HepG2 (cell line): ENCODE results near the gene C9orf85. TPM values are rescaled to one million over a fixed set of nuclear protein-coding genes. Genes with fewer than 3 reads are reported as not detected.

Experiments used
- AHR ChIP-seq: IDR thresholded peaks from 2 replicates; pipeline ENCODE4 v1.6.1; 2018; ENCODE audit warnings: missing genetic modification reagents, missing compliant biosample characterization
- ATRX ChIP-seq: sonication (generic); formaldehyde crosslinking; IDR thresholded peaks from 2 replicates; pipeline ENCODE4 v1.4.0; 2020; ENCODE audit warnings: missing genetic modification reagents, borderline replicate concordance
- CBX5 ChIP-seq: sonication (generic); formaldehyde crosslinking; IDR thresholded peaks from 2 replicates; pipeline ENCODE4 v1.4.0; 2020; ENCODE audit warnings: missing genetic modification reagents, borderline replicate concordance
- FOXK2 ChIP-seq: fragments of 450-650 bp; IDR thresholded peaks from 2 replicates; pipeline ENCODE4 v1.6.1; 2016
- GABPB1 ChIP-seq: IDR thresholded peaks from 2 replicates; pipeline ENCODE4 v1.6.1; 2016; ENCODE audit warnings: mild to moderate bottlenecking, missing genetic modification reagents, moderate library complexity, missing compliant biosample characterization
- HIVEP1 ChIP-seq: sonication (generic); formaldehyde crosslinking; IDR thresholded peaks from 2 replicates; pipeline ENCODE4 v1.4.0; 2020; ENCODE audit warnings: mild to moderate bottlenecking, missing genetic modification reagents
- KDM6A ChIP-seq: IDR thresholded peaks from 2 replicates; pipeline ENCODE4 v1.6.1; 2016; ENCODE audit warnings: low read depth
- MIXL1 ChIP-seq: IDR thresholded peaks from 2 replicates; pipeline ENCODE4 v1.6.1; 2016
- PITX1 ChIP-seq: sonication (generic); formaldehyde crosslinking; IDR thresholded peaks from 2 replicates; pipeline ENCODE4 v1.5.1; 2020; ENCODE audit warnings: mild to moderate bottlenecking, missing genetic modification reagents
- RAD51 ChIP-seq: fragments of 450-650 bp; IDR thresholded peaks from 2 replicates; pipeline ENCODE4 v1.6.1; 2016; ENCODE audit warnings: borderline replicate concordance
- SIX4 ChIP-seq: sonication (generic); formaldehyde crosslinking; IDR thresholded peaks from 2 replicates; pipeline ENCODE4 v1.4.0; 2020; ENCODE audit warnings: missing genetic modification reagents
- SRSF9 ChIP-seq: fragments of 200-400 bp; formaldehyde crosslinking; IDR thresholded peaks from 2 replicates; pipeline ENCODE4 v1.6.1; 2018; ENCODE audit warnings: borderline replicate concordance, mild to moderate bottlenecking, low read depth, low read length; ENCODE audit not compliant: insufficient read depth, poor library complexity, severe bottlenecking
- ZNF383 ChIP-seq: sonication (generic); formaldehyde crosslinking; IDR thresholded peaks from 2 replicates; pipeline ENCODE4 v1.4.0; 2020; ENCODE audit warnings: missing genetic modification reagents, mild to moderate bottlenecking, borderline replicate concordance
- ZNF468 ChIP-seq: sonication (generic); formaldehyde crosslinking; IDR thresholded peaks from 2 replicates; pipeline ENCODE4 v1.8.0; 2022; ENCODE audit warnings: mild to moderate bottlenecking, moderate library complexity, missing genetic modification reagents
- ZNF660 ChIP-seq: sonication (generic); formaldehyde crosslinking; IDR thresholded peaks from 2 replicates; pipeline ENCODE4 v1.5.1; 2020; ENCODE audit warnings: mild to moderate bottlenecking, low read depth, missing genetic modification reagents, borderline replicate concordance
- ZNF746 ChIP-seq: sonication (generic); formaldehyde crosslinking; IDR thresholded peaks from 2 replicates; pipeline ENCODE4 v1.8.0; 2022; ENCODE audit warnings: mild to moderate bottlenecking, missing genetic modification reagents
- ZNF772 ChIP-seq: sonication (generic); formaldehyde crosslinking; IDR thresholded peaks from 2 replicates; pipeline ENCODE4 v1.5.0; 2020; ENCODE audit warnings: mild to moderate bottlenecking, missing genetic modification reagents
- polyA plus RNA-seq, 8 experiments: library from polyadenylated mRNA; depleted of rRNA in 3 of 8; stranded (reverse) in 7 of 8; unstranded in 1 of 8; fragments of >200 nt; fragmentation: Illumina TruSeq in 4 of 8; extraction: Trizol in 4 of 8; gene quantifications; 2 replicates each; pipeline versions ENCODE4 v1.2.1 to v1.2.3, GENCODE V29; 2011 to 2016; ENCODE audit warnings: low read depth in 4 of 8, missing spikeins in 1 of 8, mixed read lengths in 1 of 8; ENCODE audit not compliant: insufficient read depth in 1 of 8
- total RNA-seq, 5 experiments: library from RNA; depleted of rRNA; stranded (reverse); fragments of >200 nt; fragmentation: Illumina TruSeq; extraction: Trizol; gene quantifications; 2 replicates each; pipeline ENCODE4 v1.2.3, GENCODE V29; 2016; ENCODE audit warnings: low read depth in 1 of 5
- TF ChIP-seq, protein P1 (sequence below): sonication (generic); formaldehyde crosslinking; IDR thresholded peaks from 2 replicates; pipeline ENCODE4 v1.9.0; 2021; ENCODE audit warnings: missing genetic modification reagents, borderline replicate concordance
- TF ChIP-seq, protein P2 (sequence below): IDR thresholded peaks from 2 replicates; pipeline ENCODE4 v1.6.1; 2016; ENCODE audit warnings: mild to moderate bottlenecking
- TF ChIP-seq, protein P3 (sequence below): IDR thresholded peaks from 2 replicates; pipeline ENCODE4 v1.6.1; 2016; ENCODE audit warnings: missing compliant biosample characterization, missing genetic modification reagents, borderline replicate concordance
- TF ChIP-seq, protein P4 (sequence below): IDR thresholded peaks from 2 replicates; pipeline ENCODE4 v1.6.1; 2018; ENCODE audit warnings: missing genetic modification reagents
- TF ChIP-seq, protein P5 (sequence below): sonication (generic); formaldehyde crosslinking; IDR thresholded peaks from 2 replicates; pipeline ENCODE4 v1.4.0; 2020; ENCODE audit warnings: mild to moderate bottlenecking, low read depth, missing genetic modification reagents

Gene C9orf85
- total and polyA plus RNA-seq, 2 of the 13 experiments (the other 11 are each of a cell fraction or from before 2014, with no cell fraction given), result 9.9 to 13.9 TPM

DNA sequence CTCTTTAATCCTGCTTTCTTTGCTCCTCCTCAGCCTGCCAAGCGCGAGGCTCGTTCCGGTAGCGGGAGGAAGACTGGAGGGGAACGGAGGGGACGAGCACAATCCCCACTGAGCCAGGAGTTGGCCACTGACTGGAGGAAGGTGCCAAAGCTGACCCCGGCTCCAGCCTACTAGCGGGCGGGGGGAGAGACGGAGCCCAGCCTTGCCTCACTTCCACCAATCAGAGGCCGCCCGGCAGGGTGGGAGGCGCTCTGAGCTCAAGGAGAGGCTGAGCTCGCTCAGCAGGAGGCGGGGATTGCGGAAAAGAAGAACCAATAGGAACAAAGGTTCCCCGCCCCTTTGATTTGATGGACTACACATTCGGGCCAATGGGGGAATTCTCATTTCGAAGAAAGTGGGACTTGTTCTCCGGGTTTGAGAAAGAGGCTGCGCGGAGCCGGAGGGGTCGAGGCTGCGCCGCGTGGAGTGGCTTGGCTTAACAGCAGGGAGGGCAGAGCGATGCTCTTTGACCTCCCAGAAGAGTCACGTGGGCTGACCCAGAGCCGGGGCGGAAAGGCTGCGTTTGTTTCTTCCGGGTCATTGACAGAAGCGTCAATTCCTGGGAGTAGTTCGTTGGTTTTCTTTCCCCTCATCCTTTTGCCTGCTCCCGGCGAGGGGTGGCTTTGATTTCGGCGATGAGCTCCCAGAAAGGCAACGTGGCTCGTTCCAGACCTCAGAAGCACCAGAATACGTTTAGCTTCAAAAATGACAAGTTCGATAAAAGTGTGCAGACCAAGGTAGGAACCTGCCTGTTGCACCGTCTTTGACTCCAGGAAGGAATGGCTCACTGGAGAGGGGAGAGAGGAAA, at the start of gene C9orf85, which contains the start of gene ABHD17B (continued):
- TF ChIP-seq ZNF772, result 0 out of 2 replicates have a peak, but pooled peaks have one; percentile 45
- peak; percentile 55; the same call in 1 of the 2 replicates for TF ChIP-seq CBX5
- TF ChIP-seq, protein P1, sequence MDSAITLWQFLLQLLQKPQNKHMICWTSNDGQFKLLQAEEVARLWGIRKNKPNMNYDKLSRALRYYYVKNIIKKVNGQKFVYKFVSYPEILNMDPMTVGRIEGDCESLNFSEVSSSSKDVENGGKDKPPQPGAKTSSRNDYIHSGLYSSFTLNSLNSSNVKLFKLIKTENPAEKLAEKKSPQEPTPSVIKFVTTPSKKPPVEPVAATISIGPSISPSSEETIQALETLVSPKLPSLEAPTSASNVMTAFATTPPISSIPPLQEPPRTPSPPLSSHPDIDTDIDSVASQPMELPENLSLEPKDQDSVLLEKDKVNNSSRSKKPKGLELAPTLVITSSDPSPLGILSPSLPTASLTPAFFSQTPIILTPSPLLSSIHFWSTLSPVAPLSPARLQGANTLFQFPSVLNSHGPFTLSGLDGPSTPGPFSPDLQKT (CRISPR knock-in tag), result no peak
- peak; percentile 88 for TF ChIP-seq RAD51
- peak; percentile 51; the same call in 1 of the 2 replicates for TF ChIP-seq KDM6A
- TF ChIP-seq ZNF468 (CRISPR knock-in tag), result 0 out of 2 replicates have a peak, but pooled peaks have one; percentile 50
- TF ChIP-seq ZNF746 (CRISPR knock-in tag), result 0 out of 2 replicates have a peak, but pooled peaks have one; percentile 39
- no peak for TF ChIP-seq ZNF383
- no peak for TF ChIP-seq FOXK2
- no peak; the same call in 1 of the 2 replicates for TF ChIP-seq HIVEP1 (CRISPR knock-in tag)
- no peak for TF ChIP-seq SRSF9
- TF ChIP-seq ZNF660 (CRISPR knock-in tag), result no peak
- peak; percentile 45 for TF ChIP-seq MIXL1 (CRISPR knock-in tag)
- TF ChIP-seq PITX1 (CRISPR knock-in tag), result 0 out of 2 replicates have a peak, but pooled peaks have one; percentile 2
- TF ChIP-seq, protein P2, sequence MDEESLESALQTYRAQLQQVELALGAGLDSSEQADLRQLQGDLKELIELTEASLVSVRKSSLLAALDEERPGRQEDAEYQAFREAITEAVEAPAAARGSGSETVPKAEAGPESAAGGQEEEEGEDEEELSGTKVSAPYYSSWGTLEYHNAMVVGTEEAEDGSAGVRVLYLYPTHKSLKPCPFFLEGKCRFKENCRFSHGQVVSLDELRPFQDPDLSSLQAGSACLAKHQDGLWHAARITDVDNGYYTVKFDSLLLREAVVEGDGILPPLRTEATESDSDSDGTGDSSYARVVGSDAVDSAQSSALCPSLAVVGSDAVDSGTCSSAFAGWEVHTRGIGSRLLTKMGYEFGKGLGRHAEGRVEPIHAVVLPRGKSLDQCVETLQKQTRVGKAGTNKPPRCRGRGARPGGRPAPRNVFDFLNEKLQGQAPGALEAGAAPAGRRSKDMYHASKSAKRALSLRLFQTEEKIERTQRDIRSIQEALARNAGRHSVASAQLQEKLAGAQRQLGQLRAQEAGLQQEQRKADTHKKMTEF (CRISPR knock-in tag), result peak; percentile 82
- TF ChIP-seq, protein P3, sequence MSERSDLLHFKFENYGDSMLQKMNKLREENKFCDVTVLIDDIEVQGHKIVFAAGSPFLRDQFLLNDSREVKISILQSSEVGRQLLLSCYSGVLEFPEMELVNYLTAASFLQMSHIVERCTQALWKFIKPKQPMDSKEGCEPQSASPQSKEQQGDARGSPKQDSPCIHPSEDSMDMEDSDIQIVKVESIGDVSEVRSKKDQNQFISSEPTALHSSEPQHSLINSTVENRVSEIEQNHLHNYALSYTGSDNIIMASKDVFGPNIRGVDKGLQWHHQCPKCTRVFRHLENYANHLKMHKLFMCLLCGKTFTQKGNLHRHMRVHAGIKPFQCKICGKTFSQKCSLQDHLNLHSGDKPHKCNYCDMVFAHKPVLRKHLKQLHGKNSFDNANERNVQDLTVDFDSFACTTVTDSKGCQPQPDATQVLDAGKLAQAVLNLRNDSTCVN, result peak; percentile 22; the same call in 1 of the 2 replicates
- TF ChIP-seq ATRX (CRISPR knock-in tag), result no peak
- peak; percentile 95 for TF ChIP-seq GABPB1 (CRISPR knock-in tag)
- TF ChIP-seq, protein P4, sequence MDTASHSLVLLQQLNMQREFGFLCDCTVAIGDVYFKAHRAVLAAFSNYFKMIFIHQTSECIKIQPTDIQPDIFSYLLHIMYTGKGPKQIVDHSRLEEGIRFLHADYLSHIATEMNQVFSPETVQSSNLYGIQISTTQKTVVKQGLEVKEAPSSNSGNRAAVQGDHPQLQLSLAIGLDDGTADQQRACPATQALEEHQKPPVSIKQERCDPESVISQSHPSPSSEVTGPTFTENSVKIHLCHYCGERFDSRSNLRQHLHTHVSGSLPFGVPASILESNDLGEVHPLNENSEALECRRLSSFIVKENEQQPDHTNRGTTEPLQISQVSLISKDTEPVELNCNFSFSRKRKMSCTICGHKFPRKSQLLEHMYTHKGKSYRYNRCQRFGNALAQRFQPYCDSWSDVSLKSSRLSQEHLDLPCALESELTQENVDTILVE, result peak; percentile 99
- TF ChIP-seq, protein P5, sequence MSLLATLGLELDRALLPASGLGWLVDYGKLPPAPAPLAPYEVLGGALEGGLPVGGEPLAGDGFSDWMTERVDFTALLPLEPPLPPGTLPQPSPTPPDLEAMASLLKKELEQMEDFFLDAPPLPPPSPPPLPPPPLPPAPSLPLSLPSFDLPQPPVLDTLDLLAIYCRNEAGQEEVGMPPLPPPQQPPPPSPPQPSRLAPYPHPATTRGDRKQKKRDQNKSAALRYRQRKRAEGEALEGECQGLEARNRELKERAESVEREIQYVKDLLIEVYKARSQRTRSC (CRISPR knock-in tag), result peak; percentile 54; the same call in 1 of the 2 replicates
- peak; percentile 42; the same call in 1 of the 2 replicates for TF ChIP-seq SIX4 (CRISPR knock-in tag)
- TF ChIP-seq AHR (CRISPR knock-in tag), result no peak
